ENCODE results near the gene IRF8.

Gene IRF8

DNA sequence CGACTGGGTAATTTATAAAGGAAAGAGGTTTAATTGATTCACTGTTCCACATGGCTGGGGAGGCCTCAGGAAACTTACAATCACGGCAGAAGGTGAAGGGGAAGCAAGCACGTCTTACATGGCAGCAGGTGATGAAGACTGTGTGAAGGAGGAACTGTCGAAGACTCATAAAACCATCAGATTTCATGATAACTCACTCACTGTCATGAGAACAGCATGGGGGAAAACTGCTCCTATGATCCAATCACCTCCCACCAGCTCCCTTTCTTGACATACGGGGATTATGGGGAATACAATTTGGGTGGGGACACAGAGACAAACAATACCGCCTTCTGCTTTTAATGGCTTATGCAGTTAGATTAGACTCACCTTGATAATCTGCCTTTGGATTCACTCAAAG is 19.4 kb upstream of the IRF8 start:
- no peak overlapping the region; the same call in 1 of the 2 replicates for H3K4me2 ChIP-seq (ENCODE audit: low read length)
- 0 out of 2 replicates have a peak, but pooled peaks cover 5% of the 10 kb centered on the region for H3K9me3 ChIP-seq (ENCODE audit: insufficient read depth, low read length)
- no peak overlapping the region for H2AFZ ChIP-seq (ENCODE audit: low read depth, low read length)
- H3K9ac ChIP-seq (ENCODE audit: low read length): no peak overlapping the region
- peaks cover 24% of the 10 kb centered on the region for H3K27me3 ChIP-seq (ENCODE audit: low read depth, low read length)
- no peak overlapping the region for H3K27ac ChIP-seq (ENCODE audit: low read length)
- no peaks in the 10 kb centered on the region for H3K79me2 ChIP-seq (ENCODE audit: low read length)
- TF ChIP-seq, protein P1, sequence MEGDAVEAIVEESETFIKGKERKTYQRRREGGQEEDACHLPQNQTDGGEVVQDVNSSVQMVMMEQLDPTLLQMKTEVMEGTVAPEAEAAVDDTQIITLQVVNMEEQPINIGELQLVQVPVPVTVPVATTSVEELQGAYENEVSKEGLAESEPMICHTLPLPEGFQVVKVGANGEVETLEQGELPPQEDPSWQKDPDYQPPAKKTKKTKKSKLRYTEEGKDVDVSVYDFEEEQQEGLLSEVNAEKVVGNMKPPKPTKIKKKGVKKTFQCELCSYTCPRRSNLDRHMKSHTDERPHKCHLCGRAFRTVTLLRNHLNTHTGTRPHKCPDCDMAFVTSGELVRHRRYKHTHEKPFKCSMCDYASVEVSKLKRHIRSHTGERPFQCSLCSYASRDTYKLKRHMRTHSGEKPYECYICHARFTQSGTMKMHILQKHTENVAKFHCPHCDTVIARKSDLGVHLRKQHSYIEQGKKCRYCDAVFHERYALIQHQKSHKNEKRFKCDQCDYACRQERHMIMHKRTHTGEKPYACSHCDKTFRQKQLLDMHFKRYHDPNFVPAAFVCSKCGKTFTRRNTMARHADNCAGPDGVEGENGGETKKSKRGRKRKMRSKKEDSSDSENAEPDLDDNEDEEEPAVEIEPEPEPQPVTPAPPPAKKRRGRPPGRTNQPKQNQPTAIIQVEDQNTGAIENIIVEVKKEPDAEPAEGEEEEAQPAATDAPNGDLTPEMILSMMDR (IDR thresholded peaks at IDR 0.05; ENCODE audit: low read depth, low read length): no peak
- TF ChIP-seq EZH2phosphoT487 (IDR thresholded peaks at IDR 0.05; ENCODE audit: low read depth): no peak
- no peaks in the 10 kb centered on the region for H4K20me1 ChIP-seq (ENCODE audit: insufficient read depth, low read length)
- no peak overlapping the region for H3K4me3 ChIP-seq (ENCODE audit: low read length)
- H3K4me1 ChIP-seq (ENCODE audit: low read length): peaks cover 36% of the 10 kb centered on the region
- peaks cover 3% of the 10 kb centered on the region for H3K36me3 ChIP-seq (replicated peaks; ENCODE audit: low read depth, low read length)

DNA sequence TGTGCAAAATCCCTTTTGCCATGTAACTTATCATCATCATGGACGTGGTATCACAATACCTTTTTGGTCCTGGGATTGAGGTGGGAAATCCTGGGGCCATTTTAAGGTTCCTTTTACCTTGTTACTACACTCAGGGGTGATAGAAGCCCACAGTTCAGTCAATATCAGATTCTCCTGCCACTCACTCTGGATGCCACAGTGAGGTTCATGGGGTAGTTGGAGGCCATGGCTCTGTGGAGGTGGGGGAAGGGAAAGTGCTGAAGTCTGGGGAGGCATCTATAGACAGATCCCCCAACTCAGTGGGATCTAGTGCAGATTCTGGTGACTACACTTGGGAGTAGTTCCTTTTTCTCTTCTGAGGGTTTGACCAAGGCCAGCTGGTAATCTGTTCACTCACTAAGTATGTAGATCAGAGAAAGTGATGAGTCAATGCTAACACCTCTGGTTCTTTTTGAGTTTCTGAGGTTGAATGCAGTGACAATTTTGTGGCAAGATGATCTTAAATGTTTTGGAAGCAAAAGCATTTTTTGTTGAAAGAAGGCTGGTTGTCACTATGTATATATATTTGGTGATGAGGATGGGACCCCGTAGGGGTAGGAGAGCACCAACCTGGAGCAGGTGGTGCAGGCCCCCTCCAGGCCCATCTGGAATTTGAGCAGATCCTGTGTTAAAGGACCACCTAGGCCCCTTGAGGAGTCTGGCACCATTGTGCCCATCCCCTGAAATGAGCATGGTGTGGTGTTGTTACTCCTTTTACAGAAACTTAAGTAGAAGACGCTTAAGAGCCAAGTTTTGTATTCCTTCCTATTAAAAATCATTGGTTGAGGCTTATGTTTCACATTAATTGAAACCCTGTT is 18.8 kb upstream of the IRF8 start:
- TF ChIP-seq, protein P1 (IDR thresholded peaks at IDR 0.05; ENCODE audit: low read depth, low read length): no peak
- TF ChIP-seq EZH2phosphoT487 (IDR thresholded peaks at IDR 0.05; ENCODE audit: low read depth): no peak
- H3K9me3 ChIP-seq (ENCODE audit: insufficient read depth, low read length): 0 out of 2 replicates have a peak, but pooled peaks cover 5% of the 10 kb centered on the region
- no peak overlapping the region for H2AFZ ChIP-seq (ENCODE audit: low read depth, low read length)
- peak overlapping the region; percentile 33 for H3K4me2 ChIP-seq (ENCODE audit: low read length)
- no peak overlapping the region for H3K27ac ChIP-seq (ENCODE audit: low read length)
- H3K27me3 ChIP-seq (ENCODE audit: low read depth, low read length): peaks cover 31% of the 10 kb centered on the region
- peaks cover 3% of the 10 kb centered on the region for H3K36me3 ChIP-seq (replicated peaks; ENCODE audit: low read depth, low read length)
- H3K4me3 ChIP-seq (ENCODE audit: low read length): no peak overlapping the region
- no peaks in the 10 kb centered on the region for H4K20me1 ChIP-seq (ENCODE audit: insufficient read depth, low read length)
- H3K79me2 ChIP-seq (ENCODE audit: low read length): no peaks in the 10 kb centered on the region
- no peak overlapping the region for H3K9ac ChIP-seq (ENCODE audit: low read length)
- peaks cover 36% of the 10 kb centered on the region for H3K4me1 ChIP-seq (ENCODE audit: low read length)

DNA sequence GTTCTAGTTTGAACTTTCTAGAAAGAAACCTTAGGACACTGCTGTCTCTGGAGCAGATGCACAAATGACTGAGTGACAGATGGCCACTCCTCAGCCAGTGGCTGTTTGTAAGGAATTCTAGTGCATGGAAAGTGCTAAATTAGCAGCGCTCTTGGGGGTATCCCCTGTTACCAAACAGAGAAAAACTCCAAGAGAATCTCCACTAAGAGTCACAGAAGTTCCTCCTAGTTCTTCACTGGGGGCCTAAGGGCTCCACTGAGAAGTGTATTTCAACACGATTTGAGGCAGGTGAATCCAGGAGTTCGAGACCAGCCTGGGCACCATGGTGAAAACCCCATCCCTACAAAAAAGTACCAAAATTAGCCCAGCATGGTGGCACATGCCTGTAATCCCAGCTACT is 18.1 kb upstream of the IRF8 start:
- Histone ChIP-seq H3K9me3 (ENCODE audit: insufficient read depth, low read length) (0 out of 2 replicates have a peak, but pooled peaks cover 5% of the 10 kb centered on the region), H4K20me1 (ENCODE audit: insufficient read depth, low read length) (no peaks in the 10 kb centered on the region), H3K27me3 (ENCODE audit: low read depth, low read length) (peaks cover 36% of the 10 kb centered on the region), H3K27ac (ENCODE audit: low read length) (no peak overlapping the region), H3K9ac (ENCODE audit: low read length) (no peak overlapping the region), H3K79me2 (ENCODE audit: low read length) (no peaks in the 10 kb centered on the region), H2AFZ (ENCODE audit: low read depth, low read length) (no peak overlapping the region), H3K4me1 (ENCODE audit: low read length) (peaks cover 36% of the 10 kb centered on the region), H3K4me2 (ENCODE audit: low read length) (no peak overlapping the region), H3K4me3 (ENCODE audit: low read length) (no peak overlapping the region), H3K36me3 (replicated peaks; ENCODE audit: low read depth, low read length) (peaks cover 3% of the 10 kb centered on the region)
- TF ChIP-seq, protein P1 (IDR thresholded peaks at IDR 0.05; ENCODE audit: low read depth, low read length): no peak
- TF ChIP-seq EZH2phosphoT487 (IDR thresholded peaks at IDR 0.05; ENCODE audit: low read depth): no peak

DNA sequence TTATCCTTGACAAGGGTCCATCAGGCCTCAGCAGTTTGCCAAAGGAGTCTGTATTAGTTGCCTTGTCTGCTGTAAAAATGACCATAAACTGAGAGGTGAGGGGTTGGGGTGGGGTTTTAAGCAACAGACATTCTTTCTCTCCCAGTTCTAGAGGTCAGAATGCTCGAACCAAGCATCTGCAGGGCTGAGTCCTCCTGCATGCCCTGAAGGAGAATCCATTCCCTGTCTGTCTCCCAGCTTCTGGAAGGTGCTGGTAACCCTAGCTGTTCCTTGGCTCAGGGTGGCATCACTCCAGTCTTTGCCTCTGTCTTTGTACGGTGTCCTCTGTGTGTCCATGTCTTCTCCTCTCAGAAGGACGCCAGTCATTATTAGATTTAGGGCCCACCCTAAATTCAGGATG is 17.5 kb upstream of the IRF8 start:
- Histone ChIP-seq H3K4me3 (ENCODE audit: low read length) (no peak overlapping the region), H3K4me1 (ENCODE audit: low read length) (peaks cover 36% of the 10 kb centered on the region), H3K4me2 (ENCODE audit: low read length) (no peak overlapping the region), H3K27me3 (ENCODE audit: low read depth, low read length) (peaks cover 36% of the 10 kb centered on the region), H3K27ac (ENCODE audit: low read length) (no peak overlapping the region), H3K9me3 (ENCODE audit: insufficient read depth, low read length) (0 out of 2 replicates have a peak, but pooled peaks cover 5% of the 10 kb centered on the region), H3K79me2 (ENCODE audit: low read length) (no peaks in the 10 kb centered on the region), H2AFZ (ENCODE audit: low read depth, low read length) (no peak overlapping the region), H4K20me1 (ENCODE audit: insufficient read depth, low read length) (no peaks in the 10 kb centered on the region), H3K9ac (ENCODE audit: low read length) (no peak overlapping the region), H3K36me3 (replicated peaks; ENCODE audit: low read depth, low read length) (peaks cover 3% of the 10 kb centered on the region)
- TF ChIP-seq, protein P1 (IDR thresholded peaks at IDR 0.05; ENCODE audit: low read depth, low read length): no peak
- TF ChIP-seq EZH2phosphoT487 (IDR thresholded peaks at IDR 0.05; ENCODE audit: low read depth): no peak

Measured in OCI-LY3 (cell line).